ENCODE results near the gene KLRD1.

DNA sequence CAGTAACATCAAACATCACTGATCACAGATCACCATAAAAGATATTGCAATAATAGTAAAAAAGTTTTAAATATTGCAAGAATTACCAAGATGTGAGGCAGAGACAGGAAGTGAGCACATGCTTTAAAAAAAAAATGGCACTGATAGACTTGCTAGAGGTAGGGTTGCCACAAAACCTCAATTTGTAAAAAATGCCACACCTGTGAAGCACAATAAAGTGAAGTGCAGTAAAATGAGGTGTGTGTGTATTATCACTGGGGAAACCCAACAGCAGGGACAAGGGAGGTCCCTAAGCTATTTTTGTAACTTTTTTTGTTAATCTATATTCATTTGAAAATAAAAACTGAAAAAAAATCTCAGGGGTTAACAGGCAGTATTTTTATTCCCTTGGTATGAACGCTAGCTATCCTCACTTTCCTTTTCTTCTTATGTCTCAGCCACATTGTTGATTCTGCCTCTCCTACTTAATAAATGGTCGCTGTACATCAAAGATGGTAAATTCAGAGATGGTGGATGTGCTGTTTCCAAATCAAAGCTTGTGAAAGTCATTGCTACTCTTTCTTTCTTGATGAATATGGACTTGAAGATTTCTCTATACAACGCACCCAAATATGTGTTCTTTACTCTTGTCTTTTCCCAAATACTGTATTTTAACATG, 14.0 kb upstream of the KLRD1 start:
- TF ChIP-seq POLR2AphosphoS5 (IDR thresholded peaks at IDR 0.05) (no peak), EP300 (IDR thresholded peaks at IDR 0.05) (no peak)
- TF ChIP-seq, protein P1, sequence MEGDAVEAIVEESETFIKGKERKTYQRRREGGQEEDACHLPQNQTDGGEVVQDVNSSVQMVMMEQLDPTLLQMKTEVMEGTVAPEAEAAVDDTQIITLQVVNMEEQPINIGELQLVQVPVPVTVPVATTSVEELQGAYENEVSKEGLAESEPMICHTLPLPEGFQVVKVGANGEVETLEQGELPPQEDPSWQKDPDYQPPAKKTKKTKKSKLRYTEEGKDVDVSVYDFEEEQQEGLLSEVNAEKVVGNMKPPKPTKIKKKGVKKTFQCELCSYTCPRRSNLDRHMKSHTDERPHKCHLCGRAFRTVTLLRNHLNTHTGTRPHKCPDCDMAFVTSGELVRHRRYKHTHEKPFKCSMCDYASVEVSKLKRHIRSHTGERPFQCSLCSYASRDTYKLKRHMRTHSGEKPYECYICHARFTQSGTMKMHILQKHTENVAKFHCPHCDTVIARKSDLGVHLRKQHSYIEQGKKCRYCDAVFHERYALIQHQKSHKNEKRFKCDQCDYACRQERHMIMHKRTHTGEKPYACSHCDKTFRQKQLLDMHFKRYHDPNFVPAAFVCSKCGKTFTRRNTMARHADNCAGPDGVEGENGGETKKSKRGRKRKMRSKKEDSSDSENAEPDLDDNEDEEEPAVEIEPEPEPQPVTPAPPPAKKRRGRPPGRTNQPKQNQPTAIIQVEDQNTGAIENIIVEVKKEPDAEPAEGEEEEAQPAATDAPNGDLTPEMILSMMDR (IDR thresholded peaks at IDR 0.05) = no peak
